HL-60/S4 treated with retinoic acid at 250 ng/mL for 4 days and 3 days (cell line): ENCODE data around the gene BLOC1S1.

Source experiments
- in situ Hi-C: fragments of 300-500 bp; cut with MboI; formaldehyde crosslinking; loops from 2 replicates; pipeline ENCODE4 v1.7.0; 2022; ENCODE audit warnings: low sequenced_read_pairs

Gene BLOC1S1

GRCh38 chr12:55694188-55694515, 21.7 kb upstream of the BLOC1S1 start:
- in situ Hi-C loops: no loop called here

GRCh38 chr12:55694651-55695050, 21.2 kb upstream of the BLOC1S1 start:
- in situ Hi-C loops: no loop called here

GRCh38 chr12:55695349-55695748, 20.5 kb upstream of the BLOC1S1 start:
- in situ Hi-C loops: no loop called here

GRCh38 chr12:55696141-55696540, 19.7 kb upstream of the BLOC1S1 start:
- in situ Hi-C loops: no loop called here

GRCh38 chr12:55696796-55697462, 18.9 kb upstream of the BLOC1S1 start:
- in situ Hi-C loops: no loop called here

- in situ Hi-C loops: no loop called here
These were observed 18.2 kb upstream of the BLOC1S1 start for GRCh38 chr12:55697686-55698085.

- in situ Hi-C loops: no loop called here
These were observed 17.4 kb upstream of the BLOC1S1 start for GRCh38 chr12:55698241-55698955.

- in situ Hi-C loops: no loop called here
These were observed 16.9 kb upstream of the BLOC1S1 start for GRCh38 chr12:55698965-55699364.

GRCh38 chr12:55699471-55700055, 16.3 kb upstream of the BLOC1S1 start:
- in situ Hi-C loops: no loop called here

- in situ Hi-C loops: no loop called here
These were observed 15.4 kb upstream of the BLOC1S1 start for GRCh38 chr12:55700255-55701018.

GRCh38 chr12:55702861-55703260, 13.0 kb upstream of the BLOC1S1 start:
- in situ Hi-C loops: no loop called here

GRCh38 chr12:55703288-55703687, 12.6 kb upstream of the BLOC1S1 start:
- in situ Hi-C loops: no loop called here

GRCh38 chr12:55703901-55704761, 11.7 kb upstream of the BLOC1S1 start:
- in situ Hi-C loops: no loop called here

- in situ Hi-C loops: no loop called here
These were observed 10.8 kb upstream of the BLOC1S1 start for GRCh38 chr12:55704824-55705718.

GRCh38 chr12:55705782-55706402, 10.0 kb upstream of the BLOC1S1 start:
- in situ Hi-C loops: no loop called here

GRCh38 chr12:55706568-55707218, 9.2 kb upstream of the BLOC1S1 start:
- in situ Hi-C loops: no loop called here

GRCh38 chr12:55707219-55707671, 8.6 kb upstream of the BLOC1S1 start:
- in situ Hi-C loops: no loop called here

GRCh38 chr12:55707841-55708694, 7.8 kb upstream of the BLOC1S1 start, which contains the start of gene ITGA7:
Gene ITGA7, minus strand, starts transcription at chr12:55707904. Its CDS starts 222 bp downstream, at chr12:55707682.
- in situ Hi-C loops: no loop called here
